ENCODE measurements around the gene CNOT3. TPM values are rescaled to one million over a fixed set of nuclear protein-coding genes. Genes with fewer than 3 reads are reported as not detected.

The CNOT3 gene
- total and polyA plus RNA-seq, 2 donors (not counting 1 experiment from before 2014, with no cell fraction given) = 28.1 to 82.1 TPM

DNA sequence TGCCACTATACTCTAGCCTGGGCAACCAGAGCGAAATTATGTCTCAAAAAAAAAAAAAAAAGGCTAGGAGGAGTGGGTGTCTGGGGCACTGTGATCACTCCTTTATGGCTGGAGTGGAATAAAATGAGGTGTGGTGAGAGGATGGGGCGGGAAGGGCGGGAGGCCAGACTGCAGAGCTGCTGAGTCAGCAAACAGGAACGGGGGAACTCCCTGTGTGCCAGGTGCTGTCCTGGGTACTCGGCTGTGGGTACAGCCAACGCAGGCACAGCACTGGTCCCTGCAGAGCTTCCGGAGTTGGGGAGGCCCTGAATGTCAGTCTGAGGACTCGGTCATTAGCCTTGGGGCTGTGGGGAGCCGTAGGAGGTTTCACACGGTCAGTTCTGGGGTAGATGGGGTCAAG is 16.3 kb upstream of the CNOT3 start:
- Histone ChIP-seq H3K36me3 (replicated peaks in 1 of 2; ENCODE audit: control extremely low read depth in 1 of 2, control insufficient read depth in 1 of 2, extremely low read depth in 1 of 2, insufficient read depth in 2 of 2, low read length in 1 of 2) (peaks cover 7 to 67% of the 10 kb centered on the region in 2 experiments), H3K4me2 (replicated peaks; ENCODE audit: low read depth, low read length, poor library complexity, severe bottlenecking) (no peak overlapping the region), H3K27ac (ENCODE audit: low read length in 2 of 2) (no peak overlapping the region), H3K79me2 (ENCODE audit: control insufficient read depth, insufficient read depth, low read length) (peaks cover 25% of the 10 kb centered on the region), H3K4me1 (ENCODE audit: control insufficient read depth in 2 of 2, insufficient read depth in 2 of 2, low read length in 2 of 2) (peaks cover 4 to 9% of the 10 kb centered on the region in 2 donors), H3K9me3 (ENCODE audit: control extremely low read depth in 1 of 3, control insufficient read depth in 2 of 3, insufficient read depth in 1 of 3, low read length in 2 of 3) (no peaks in the 10 kb centered on the region), H3K9ac (ENCODE audit: low read length) (no peak overlapping the region), H3K27me3 (replicated peaks in 1 of 4; ENCODE audit: control extremely low read depth in 1 of 4, control insufficient read depth in 3 of 4, insufficient read depth in 4 of 4, low read length in 3 of 4) (no peaks in the 10 kb centered on the region), H4K20me1 (ENCODE audit: control insufficient read depth, insufficient read depth, low read length, poor library complexity, severe bottlenecking) (peaks cover 27% of the 10 kb centered on the region), H2AFZ (ENCODE audit: insufficient read depth, low read depth, low read length, poor library complexity, severe bottlenecking) (no peak overlapping the region), H3K4me3 (ENCODE audit: control extremely low read depth in 1 of 5, extremely low read depth in 1 of 5, insufficient read depth in 1 of 5, low read depth in 2 of 5, low read length in 4 of 5) (no peak overlapping the region)
- Mint-ChIP-seq H3K27ac (no peak overlapping the region), H3K9me3 (ENCODE audit: insufficient read depth) (no peaks in the 10 kb centered on the region), H3K27me3 (no peaks in the 10 kb centered on the region), H3K4me1 (peaks cover 10% of the 10 kb centered on the region), H3K4me3 (no peak overlapping the region)
- ChIA-PET POLR2A (interaction anchor here (0.7 to 0.9 kb wide), 2 partner anchors 16 to 68 kb away, joined by 3 read pairs; partner anchors contain the start of gene MBOAT7), CTCF (no interaction called here)
- TF ChIP-seq EZH2 (IDR thresholded peaks at IDR 0.05; ENCODE audit: borderline replicate concordance, insufficient read depth, low read depth, low read length, poor library complexity, severe bottlenecking) = no peak
- TF ChIP-seq, protein P1, sequence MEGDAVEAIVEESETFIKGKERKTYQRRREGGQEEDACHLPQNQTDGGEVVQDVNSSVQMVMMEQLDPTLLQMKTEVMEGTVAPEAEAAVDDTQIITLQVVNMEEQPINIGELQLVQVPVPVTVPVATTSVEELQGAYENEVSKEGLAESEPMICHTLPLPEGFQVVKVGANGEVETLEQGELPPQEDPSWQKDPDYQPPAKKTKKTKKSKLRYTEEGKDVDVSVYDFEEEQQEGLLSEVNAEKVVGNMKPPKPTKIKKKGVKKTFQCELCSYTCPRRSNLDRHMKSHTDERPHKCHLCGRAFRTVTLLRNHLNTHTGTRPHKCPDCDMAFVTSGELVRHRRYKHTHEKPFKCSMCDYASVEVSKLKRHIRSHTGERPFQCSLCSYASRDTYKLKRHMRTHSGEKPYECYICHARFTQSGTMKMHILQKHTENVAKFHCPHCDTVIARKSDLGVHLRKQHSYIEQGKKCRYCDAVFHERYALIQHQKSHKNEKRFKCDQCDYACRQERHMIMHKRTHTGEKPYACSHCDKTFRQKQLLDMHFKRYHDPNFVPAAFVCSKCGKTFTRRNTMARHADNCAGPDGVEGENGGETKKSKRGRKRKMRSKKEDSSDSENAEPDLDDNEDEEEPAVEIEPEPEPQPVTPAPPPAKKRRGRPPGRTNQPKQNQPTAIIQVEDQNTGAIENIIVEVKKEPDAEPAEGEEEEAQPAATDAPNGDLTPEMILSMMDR (IDR thresholded peaks at IDR 0.05) = no peak
- intact Hi-C loops (cut with micrococcal nuclease) = no loop called here
- ATAC-seq (ENCODE audit: low read depth) (no peak), DNase-seq (no peak)
- WGBS (ENCODE audit: insufficient coverage) = 97% methylated on average over 8 of the region's 10 CpGs

DNA sequence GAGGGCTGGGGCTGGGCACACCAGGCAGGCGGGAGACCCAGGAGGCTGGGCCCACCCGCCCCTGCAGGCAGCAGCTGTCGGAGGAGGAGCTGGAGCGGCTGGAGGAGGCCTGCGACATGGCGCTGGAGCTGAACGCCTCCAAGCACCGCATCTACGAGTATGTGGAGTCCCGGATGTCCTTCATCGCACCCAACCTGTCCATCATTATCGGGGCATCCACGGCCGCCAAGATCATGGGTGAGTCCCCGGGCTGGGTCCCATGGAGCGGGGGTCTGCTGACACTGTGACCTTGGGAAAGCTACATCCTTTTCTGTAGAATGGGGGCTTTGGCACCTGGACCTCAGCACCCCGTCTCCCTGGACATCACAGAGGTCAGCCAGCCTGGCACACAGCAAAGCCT is 13.9 kb upstream of the CNOT3 start:
- H3K36me3 ChIP-seq (replicated peaks in 1 of 2; ENCODE audit: control extremely low read depth in 1 of 2, control insufficient read depth in 1 of 2, extremely low read depth in 1 of 2, insufficient read depth in 2 of 2, low read length in 1 of 2) = peaks cover 7 to 72% of the 10 kb centered on the region in 2 experiments

More for the DNA sequence above, 13.9 kb upstream of the CNOT3 start:
- Mint-ChIP-seq H3K4me1 (no peaks in the 10 kb centered on the region), H3K4me3 (no peak overlapping the region), H3K9me3 (ENCODE audit: insufficient read depth) (no peaks in the 10 kb centered on the region), H3K27ac (no peak overlapping the region), H3K27me3 (no peaks in the 10 kb centered on the region)
- WGBS (ENCODE audit: insufficient coverage) = 97% methylated on average over 15 of the region's 17 CpGs
- ChIA-PET CTCF (no interaction called here), POLR2A (no interaction called here)
- Histone ChIP-seq H2AFZ (ENCODE audit: insufficient read depth, low read depth, low read length, poor library complexity, severe bottlenecking) (no peak overlapping the region), H4K20me1 (ENCODE audit: control insufficient read depth, insufficient read depth, low read length, poor library complexity, severe bottlenecking) (peaks cover 9% of the 10 kb centered on the region), H3K27ac (ENCODE audit: low read length in 2 of 2) (no peak overlapping the region), H3K4me2 (replicated peaks; ENCODE audit: low read depth, low read length, poor library complexity, severe bottlenecking) (no peak overlapping the region), H3K27me3 (replicated peaks in 1 of 4; ENCODE audit: control extremely low read depth in 1 of 4, control insufficient read depth in 3 of 4, insufficient read depth in 4 of 4, low read length in 3 of 4) (no peaks in the 10 kb centered on the region), H3K9me3 (ENCODE audit: control extremely low read depth in 1 of 3, control insufficient read depth in 2 of 3, insufficient read depth in 1 of 3, low read length in 2 of 3) (no peaks in the 10 kb centered on the region), H3K79me2 (ENCODE audit: control insufficient read depth, insufficient read depth, low read length) (peaks cover 8% of the 10 kb centered on the region), H3K9ac (ENCODE audit: low read length) (no peak overlapping the region), H3K4me3 (ENCODE audit: control extremely low read depth in 1 of 5, extremely low read depth in 1 of 5, insufficient read depth in 1 of 5, low read depth in 2 of 5, low read length in 4 of 5) (no peak overlapping the region), H3K4me1 (ENCODE audit: control insufficient read depth in 2 of 2, insufficient read depth in 2 of 2, low read length in 2 of 2) (no peaks in the 10 kb centered on the region)
- TF ChIP-seq, protein P1 (IDR thresholded peaks at IDR 0.05) = no peak
- no peak for TF ChIP-seq EZH2 (IDR thresholded peaks at IDR 0.05; ENCODE audit: borderline replicate concordance, insufficient read depth, low read depth, low read length, poor library complexity, severe bottlenecking)
- no peak for ATAC-seq (ENCODE audit: low read depth)
- DNase-seq = no peak
- intact Hi-C loops (cut with micrococcal nuclease) = no loop called here
